Measurements from ENCODE around the gene EHBP1.

The EHBP1 gene

DNA sequence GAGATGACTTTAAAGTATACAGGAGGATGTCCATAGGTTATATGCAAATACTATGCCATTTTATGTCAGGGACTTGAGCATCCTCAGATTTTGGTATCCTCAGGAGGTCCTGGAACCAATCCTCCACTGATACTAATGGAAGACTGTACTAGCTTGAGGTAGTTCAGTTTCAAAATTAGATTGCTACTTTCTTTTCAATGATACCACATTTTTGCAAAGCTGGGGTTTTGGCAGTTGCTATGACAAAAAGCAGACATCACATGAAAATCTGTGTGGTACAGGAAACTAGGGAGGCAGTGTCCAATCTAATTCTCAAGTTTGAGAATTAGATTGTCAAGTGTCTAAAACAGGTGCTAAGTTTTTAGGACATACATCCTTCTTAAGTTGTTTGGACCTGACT is 14.2 kb downstream of the EHBP1 start:
- CTCF ChIA-PET = no interaction called here
- H3K4me3 ChIP-seq (ENCODE audit: low read depth, low read length) = no peak overlapping the region

GRCh38 chr2:62722679-62723078 is 17.2 kb downstream of the EHBP1 start:
- no peak overlapping the region for H3K27ac ChIP-seq (ENCODE audit: extremely low read depth, low read depth, low read length)
- peaks cover 3% of the 10 kb centered on the region for H3K4me1 ChIP-seq (ENCODE audit: control insufficient read depth, insufficient read depth, low read length)
- TF ChIP-seq, protein P1, sequence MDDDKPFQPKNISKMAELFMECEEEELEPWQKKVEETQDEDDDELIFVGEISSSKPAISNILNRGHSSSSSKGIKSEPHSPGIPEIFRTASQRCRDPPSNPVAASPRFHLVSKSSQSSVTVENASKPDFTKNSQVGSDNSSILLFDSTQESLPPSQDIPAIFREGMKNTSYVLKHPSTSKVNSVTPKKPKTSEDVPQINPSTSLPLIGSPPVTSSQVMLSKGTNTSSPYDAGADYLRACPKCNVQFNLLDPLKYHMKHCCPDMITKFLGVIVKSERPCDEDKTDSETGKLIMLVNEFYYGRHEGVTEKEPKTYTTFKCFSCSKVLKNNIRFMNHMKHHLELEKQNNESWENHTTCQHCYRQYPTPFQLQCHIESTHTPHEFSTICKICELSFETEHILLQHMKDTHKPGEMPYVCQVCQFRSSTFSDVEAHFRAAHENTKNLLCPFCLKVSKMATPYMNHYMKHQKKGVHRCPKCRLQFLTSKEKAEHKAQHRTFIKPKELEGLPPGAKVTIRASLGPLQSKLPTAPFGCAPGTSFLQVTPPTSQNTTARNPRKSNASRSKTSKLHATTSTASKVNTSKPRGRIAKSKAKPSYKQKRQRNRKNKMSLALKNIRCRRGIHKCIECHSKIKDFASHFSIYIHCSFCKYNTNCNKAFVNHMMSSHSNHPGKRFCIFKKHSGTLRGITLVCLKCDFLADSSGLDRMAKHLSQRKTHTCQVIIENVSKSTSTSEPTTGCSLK (tag by site-specific recombination; IDR thresholded peaks at IDR 0.05) = no peak
- TF ChIP-seq ZBTB49 (tag by site-specific recombination; IDR thresholded peaks at IDR 0.05; ENCODE audit: low read depth) (no peak), ZNF776 (tag by site-specific recombination; IDR thresholded peaks at IDR 0.05; ENCODE audit: borderline replicate concordance) (no peak), PRDM1 (tag by site-specific recombination; IDR thresholded peaks at IDR 0.05) (no peak), ZNF747 (tag by site-specific recombination; IDR thresholded peaks at IDR 0.05) (no peak), ZNF311 (tag by site-specific recombination; IDR thresholded peaks at IDR 0.05; ENCODE audit: borderline replicate concordance) (no peak), ZNF2 (tag by site-specific recombination; IDR thresholded peaks at IDR 0.05) (no peak), BCL11A (tag by site-specific recombination; IDR thresholded peaks at IDR 0.05; ENCODE audit: low read depth) (no peak), ZNF335 (tag by site-specific recombination; conservative IDR thresholded peaks at IDR 0.05) (no peak), GFI1B (tag by site-specific recombination; IDR thresholded peaks at IDR 0.05) (no peak)
- POLR2A ChIA-PET = no interaction called here
- H3K9me3 ChIP-seq (ENCODE audit: control insufficient read depth, insufficient read depth, low read depth, low read length) = no peaks in the 10 kb centered on the region
- no peaks in the 10 kb centered on the region; a peak in 1 of 3 replicates for H3K36me3 ChIP-seq (ENCODE audit: control insufficient read depth in 2 of 2, insufficient read depth in 1 of 2, low read length in 2 of 2)
- H3K4me3 ChIP-seq (ENCODE audit: low read depth, low read length) = no peak overlapping the region
- CTCF ChIA-PET = no interaction called here

More for the DNA sequence above, 14.2 kb downstream of the EHBP1 start:
- TF ChIP-seq ZNF701 (tag by site-specific recombination; IDR thresholded peaks at IDR 0.05) = no peak
- Histone ChIP-seq H3K27ac (ENCODE audit: extremely low read depth, low read depth, low read length) (no peak overlapping the region), H3K9me3 (ENCODE audit: control insufficient read depth, insufficient read depth, low read depth, low read length) (no peaks in the 10 kb centered on the region), H3K36me3 (ENCODE audit: control insufficient read depth in 2 of 2, insufficient read depth in 1 of 2, low read length in 2 of 2) (peaks cover 0 to 3% of the 10 kb centered on the region in 2 experiments; a peak in 1 of 3 replicates), H3K4me1 (ENCODE audit: control insufficient read depth, insufficient read depth, low read length) (peaks cover 3% of the 10 kb centered on the region)
- POLR2A ChIA-PET = no interaction called here

DNA sequence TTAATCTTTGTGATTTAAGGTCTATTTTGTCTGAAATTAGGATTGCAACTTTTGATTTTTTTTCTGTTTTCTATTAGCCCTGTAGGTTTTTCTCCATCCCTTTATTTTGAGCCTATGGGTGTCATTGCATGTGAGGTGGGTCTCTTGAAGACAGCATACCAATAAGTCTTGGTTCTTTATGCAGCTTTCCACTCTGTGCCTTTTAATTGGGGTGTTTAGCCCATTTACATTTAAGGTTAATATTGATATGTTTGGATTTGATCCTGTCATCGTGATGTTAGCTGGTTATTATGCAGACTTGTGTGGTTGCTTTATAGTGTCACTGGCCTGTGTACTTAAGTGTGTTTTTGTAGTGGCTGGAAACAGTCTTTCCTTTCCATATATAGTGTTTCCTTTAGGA is 17.7 kb downstream of the EHBP1 start:
- Histone ChIP-seq H3K4me1 (ENCODE audit: control insufficient read depth, insufficient read depth, low read length) (peaks cover 3% of the 10 kb centered on the region), H3K27ac (ENCODE audit: extremely low read depth, low read depth, low read length) (no peak overlapping the region), H3K4me3 (ENCODE audit: low read depth, low read length) (no peak overlapping the region), H3K9me3 (ENCODE audit: control insufficient read depth, insufficient read depth, low read depth, low read length) (no peaks in the 10 kb centered on the region), H3K36me3 (ENCODE audit: control insufficient read depth in 2 of 2, insufficient read depth in 1 of 2, low read length in 2 of 2) (no peaks in the 10 kb centered on the region; a peak in 1 of 3 replicates)
- ChIA-PET CTCF (interaction anchor here (1.0 kb wide), 1 partner anchor 267 kb away, joined by 3 read pairs; no protein-coding TSS in a partner anchor), POLR2A (no interaction called here)
- no peak for TF ChIP-seq ZNF292 (tag by site-specific recombination; IDR thresholded peaks at IDR 0.05; ENCODE audit: borderline replicate concordance, low read depth)
- TF ChIP-seq ZNF266 (tag by site-specific recombination; IDR thresholded peaks at IDR 0.05; ENCODE audit: low read depth) = no peak
- TF ChIP-seq, protein P2, sequence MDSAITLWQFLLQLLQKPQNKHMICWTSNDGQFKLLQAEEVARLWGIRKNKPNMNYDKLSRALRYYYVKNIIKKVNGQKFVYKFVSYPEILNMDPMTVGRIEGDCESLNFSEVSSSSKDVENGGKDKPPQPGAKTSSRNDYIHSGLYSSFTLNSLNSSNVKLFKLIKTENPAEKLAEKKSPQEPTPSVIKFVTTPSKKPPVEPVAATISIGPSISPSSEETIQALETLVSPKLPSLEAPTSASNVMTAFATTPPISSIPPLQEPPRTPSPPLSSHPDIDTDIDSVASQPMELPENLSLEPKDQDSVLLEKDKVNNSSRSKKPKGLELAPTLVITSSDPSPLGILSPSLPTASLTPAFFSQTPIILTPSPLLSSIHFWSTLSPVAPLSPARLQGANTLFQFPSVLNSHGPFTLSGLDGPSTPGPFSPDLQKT (IDR thresholded peaks at IDR 0.05; ENCODE audit: borderline replicate concordance, low read depth, low read length) = no peak
- peak; percentile 79 for TF ChIP-seq SETDB1 (IDR thresholded peaks at IDR 0.05; ENCODE audit: insufficient read length, low read length)
- TF ChIP-seq, protein P3, sequence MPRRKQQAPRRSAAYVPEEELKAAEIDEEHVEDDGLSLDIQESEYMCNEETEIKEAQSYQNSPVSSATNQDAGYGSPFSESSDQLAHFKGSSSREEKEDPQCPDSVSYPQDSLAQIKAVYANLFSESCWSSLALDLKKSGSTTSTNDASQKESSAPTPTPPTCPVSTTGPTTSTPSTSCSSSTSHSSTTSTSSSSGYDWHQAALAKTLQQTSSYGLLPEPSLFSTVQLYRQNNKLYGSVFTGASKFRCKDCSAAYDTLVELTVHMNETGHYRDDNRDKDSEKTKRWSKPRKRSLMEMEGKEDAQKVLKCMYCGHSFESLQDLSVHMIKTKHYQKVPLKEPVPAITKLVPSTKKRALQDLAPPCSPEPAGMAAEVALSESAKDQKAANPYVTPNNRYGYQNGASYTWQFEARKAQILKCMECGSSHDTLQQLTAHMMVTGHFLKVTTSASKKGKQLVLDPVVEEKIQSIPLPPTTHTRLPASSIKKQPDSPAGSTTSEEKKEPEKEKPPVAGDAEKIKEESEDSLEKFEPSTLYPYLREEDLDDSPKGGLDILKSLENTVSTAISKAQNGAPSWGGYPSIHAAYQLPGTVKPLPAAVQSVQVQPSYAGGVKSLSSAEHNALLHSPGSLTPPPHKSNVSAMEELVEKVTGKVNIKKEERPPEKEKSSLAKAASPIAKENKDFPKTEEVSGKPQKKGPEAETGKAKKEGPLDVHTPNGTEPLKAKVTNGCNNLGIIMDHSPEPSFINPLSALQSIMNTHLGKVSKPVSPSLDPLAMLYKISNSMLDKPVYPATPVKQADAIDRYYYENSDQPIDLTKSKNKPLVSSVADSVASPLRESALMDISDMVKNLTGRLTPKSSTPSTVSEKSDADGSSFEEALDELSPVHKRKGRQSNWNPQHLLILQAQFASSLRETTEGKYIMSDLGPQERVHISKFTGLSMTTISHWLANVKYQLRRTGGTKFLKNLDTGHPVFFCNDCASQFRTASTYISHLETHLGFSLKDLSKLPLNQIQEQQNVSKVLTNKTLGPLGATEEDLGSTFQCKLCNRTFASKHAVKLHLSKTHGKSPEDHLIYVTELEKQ (tag by site-specific recombination; IDR thresholded peaks at IDR 0.05; ENCODE audit: borderline replicate concordance) = no peak
- peak; percentile 86 for TF ChIP-seq ZNF529 (tag by site-specific recombination; IDR thresholded peaks at IDR 0.05; ENCODE audit: insufficient replicate concordance)
- TF ChIP-seq ZNF549 (tag by site-specific recombination; IDR thresholded peaks at IDR 0.05) = no peak
